Measurements from ENCODE around the gene ASTN1. TPM values are rescaled to one million over a fixed set of nuclear protein-coding genes. Genes with fewer than 3 reads are reported as not detected.

ASTN1 gene
- total RNA-seq, 1 experiment from 2014 or later, result 0.42 TPM

GRCh38 chr1:177124577-177125278, 39.8 kb downstream of the ASTN1 start:
- Histone ChIP-seq H3K4me1 (ENCODE audit: control insufficient read depth in 1 of 2, insufficient read depth in 2 of 2, low read length in 2 of 2) (no peaks in the 10 kb centered on the region), H3K9me2 (ENCODE audit: insufficient read depth) (no peaks in the 10 kb centered on the region), H3K9ac (ENCODE audit: low read length) (no peak overlapping the region), H2AFZ (ENCODE audit: low read depth, low read length, poor library complexity, severe bottlenecking) (no peak overlapping the region), H3K27me3 (ENCODE audit: insufficient read depth, low read length) (peaks cover 32% of the 10 kb centered on the region), H3K4me3 (replicated peaks in 1 of 2; ENCODE audit: low read depth in 1 of 2, low read length in 2 of 2) (no peak overlapping the region), H3K9me3 (ENCODE audit: control insufficient read depth in 1 of 2, insufficient read depth in 1 of 2, low read depth in 1 of 2, low read length in 2 of 2) (no peaks in the 10 kb centered on the region), H3K79me2 (ENCODE audit: insufficient read depth, low read length) (no peaks in the 10 kb centered on the region), H3K36me3 (ENCODE audit: control insufficient read depth in 1 of 2, insufficient read depth in 2 of 2, low read length in 2 of 2) (no peaks in the 10 kb centered on the region), H3K27ac (ENCODE audit: low read depth, low read length) (no peak overlapping the region), H3K4me2 (ENCODE audit: low read length) (no peak overlapping the region), H4K20me1 (ENCODE audit: insufficient read depth) (no peaks in the 10 kb centered on the region)
- ChIA-PET CTCF (no interaction called here), RAD21 (ENCODE audit: low non-redundant PET in 1 of 2, low total read pairs in 2 of 2, uncharacterized antibody in 2 of 2, unreplicated experiment in 2 of 2) (no interaction called here), POLR2A (no interaction called here)
- ATAC-seq (no peak), DNase-seq (ENCODE audit: low read depth, low spot score) (no peak)
- no TSS peak for BruUV-seq (replicated peaks)
- TF ChIP-seq YY1 (IDR thresholded peaks at IDR 0.05; ENCODE audit: extremely low read depth, insufficient replicate concordance, low read depth, low read length), result no peak
- no peak for TF ChIP-seq POLR2AphosphoS5 (IDR thresholded peaks at IDR 0.05; ENCODE audit: low read depth, low read length)
- no peak for TF ChIP-seq SIN3A (IDR thresholded peaks at IDR 0.05; ENCODE audit: low read depth)
- no peak for TF ChIP-seq CEBPB (IDR thresholded peaks at IDR 0.05; ENCODE audit: low read depth)
- no peak for TF ChIP-seq ZBTB33 (IDR thresholded peaks at IDR 0.05; ENCODE audit: extremely low read depth, insufficient replicate concordance, low read length)
- no peak for TF ChIP-seq RAD21 (IDR thresholded peaks at IDR 0.05; ENCODE audit: low read depth)
- intact Hi-C loops (cut with micrococcal nuclease), result no loop called here

Data from HCT116 (cell line).